Stromal cell of bone marrow (primary cell): Measurements from ENCODE around the gene KCNC4.

Experiments used
- DNase-seq: peaks from one replicate; pipeline ENCODE4 v3.0.0-alpha.2; 2012; ENCODE audit warnings: low read depth

Gene KCNC4

GRCh38 chr1:110254604-110255391 is 44.7 kb downstream of the KCNC4 start:
- no peak for DNase-seq

DNA sequence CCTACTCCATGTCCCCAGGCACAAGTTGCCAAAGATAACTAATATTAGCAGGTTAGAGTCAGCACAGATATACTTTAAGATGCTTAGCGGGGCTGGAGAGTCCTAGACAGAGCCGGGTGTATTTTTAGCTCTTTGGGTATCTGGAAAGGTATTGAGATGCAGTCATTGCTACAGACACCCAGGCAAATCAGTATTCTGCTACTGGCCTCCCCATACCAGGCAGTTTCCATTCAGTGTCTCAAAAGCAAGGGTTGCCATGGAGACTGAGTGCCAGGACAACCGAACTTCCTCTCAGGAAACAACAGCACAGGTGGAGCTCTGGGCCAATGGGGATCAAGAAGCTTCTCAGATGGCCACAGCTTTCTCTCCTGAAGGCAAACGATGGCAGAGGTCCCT is 45.3 kb downstream of the KCNC4 start:
- no peak for DNase-seq

DNA sequence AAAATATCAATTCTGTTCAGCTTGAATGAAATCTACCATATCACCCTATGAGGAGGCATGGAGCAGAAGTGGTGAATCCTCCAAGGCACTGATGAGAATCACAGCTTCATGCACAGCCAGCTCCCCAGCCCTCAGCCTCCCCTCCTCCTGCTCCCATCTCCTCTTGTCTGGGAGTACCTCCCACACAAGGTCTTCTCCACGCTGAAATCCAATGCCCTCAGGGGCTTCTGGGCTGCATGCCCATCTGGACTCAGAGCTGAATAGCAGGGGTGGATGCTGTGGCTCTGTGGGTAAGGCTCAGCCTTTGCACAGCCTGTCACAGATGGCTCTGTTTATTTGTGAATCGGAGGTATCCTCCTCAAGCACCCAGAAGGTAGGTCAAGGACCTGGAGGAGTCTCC is 48.6 kb downstream of the KCNC4 start:
- DNase-seq, result no peak

GRCh38 chr1:110259770-110260169 is 49.7 kb downstream of the KCNC4 start:
- DNase-seq, result no peak
